Panc1 (cell line): Measurements from ENCODE around the gene PGA3.

ENCODE experiments used
- POLR2AphosphoS5 ChIP-seq: IDR thresholded peaks from 2 replicates; pipeline ENCODE4 v1.6.1; 2012; ENCODE audit warnings: mild to moderate bottlenecking, low read depth, low read length, moderate library complexity
- REST ChIP-seq, 2 experiments: IDR thresholded peaks; 2 replicates each; pipeline ENCODE4 v1.6.1; 2011 to 2012; ENCODE audit warnings: low read depth in 2 of 2, control low read depth in 1 of 2, low read length in 1 of 2, mild to moderate bottlenecking in 1 of 2, moderate library complexity in 1 of 2; ENCODE audit not compliant: insufficient read depth in 1 of 2
- SIN3A ChIP-seq: IDR thresholded peaks from 2 replicates; pipeline ENCODE4 v1.6.1; 2012; ENCODE audit warnings: low read depth, mild to moderate bottlenecking, low read length, moderate library complexity, borderline replicate concordance; ENCODE audit not compliant: insufficient read depth
- TCF7L2 ChIP-seq: IDR thresholded peaks from 2 replicates; pipeline ENCODE4 v1.6.1; 2011; ENCODE audit warnings: mild to moderate bottlenecking, low read depth, low read length, inconsistent platforms
- TF ChIP-seq, protein P1 (sequence below): fragments of 450-650 bp; IDR thresholded peaks from 2 replicates; pipeline ENCODE4 v1.5.1; 2017; ENCODE audit warnings: mild to moderate bottlenecking

GRCh38 chr11:61194169-61194671 lies 9.1 kb upstream of the PGA3 start:
- TF ChIP-seq TCF7L2 = no peak
- no peak for TF ChIP-seq POLR2AphosphoS5
- TF ChIP-seq, protein P1, sequence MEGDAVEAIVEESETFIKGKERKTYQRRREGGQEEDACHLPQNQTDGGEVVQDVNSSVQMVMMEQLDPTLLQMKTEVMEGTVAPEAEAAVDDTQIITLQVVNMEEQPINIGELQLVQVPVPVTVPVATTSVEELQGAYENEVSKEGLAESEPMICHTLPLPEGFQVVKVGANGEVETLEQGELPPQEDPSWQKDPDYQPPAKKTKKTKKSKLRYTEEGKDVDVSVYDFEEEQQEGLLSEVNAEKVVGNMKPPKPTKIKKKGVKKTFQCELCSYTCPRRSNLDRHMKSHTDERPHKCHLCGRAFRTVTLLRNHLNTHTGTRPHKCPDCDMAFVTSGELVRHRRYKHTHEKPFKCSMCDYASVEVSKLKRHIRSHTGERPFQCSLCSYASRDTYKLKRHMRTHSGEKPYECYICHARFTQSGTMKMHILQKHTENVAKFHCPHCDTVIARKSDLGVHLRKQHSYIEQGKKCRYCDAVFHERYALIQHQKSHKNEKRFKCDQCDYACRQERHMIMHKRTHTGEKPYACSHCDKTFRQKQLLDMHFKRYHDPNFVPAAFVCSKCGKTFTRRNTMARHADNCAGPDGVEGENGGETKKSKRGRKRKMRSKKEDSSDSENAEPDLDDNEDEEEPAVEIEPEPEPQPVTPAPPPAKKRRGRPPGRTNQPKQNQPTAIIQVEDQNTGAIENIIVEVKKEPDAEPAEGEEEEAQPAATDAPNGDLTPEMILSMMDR = no peak
- TF ChIP-seq SIN3A = no peak
- no peak for TF ChIP-seq REST (IDR thresholded peaks at IDR 0.05; ENCODE audit: insufficient read depth in 1 of 2, low read depth in 2 of 2, low read length in 1 of 2)
